HCT116 (cell line): ENCODE data around the gene CRTC3. TPM values are rescaled to one million over a fixed set of nuclear protein-coding genes. Genes with fewer than 3 reads are reported as not detected.

Source experiments
- ATAC-seq: fragments of 200-7000 bp; cut with Tn5 transposase; 2 replicates; pipeline ENCODE4 v1.9.1; 2020; ENCODE audit warnings: mild to moderate bottlenecking, moderate library complexity
- BruUV-seq: library from RNA; stranded (reverse); fragments of 400-500 nt; replicated peaks from 2 replicates; lab custom pipeline; 2021; lab: Mats Ljungman, UMichigan
- CTCF ChIA-PET: fragments of 300-600 bp; sonication (Branson Sonifier 250); formaldehyde crosslinking; loops from one replicate; lab custom pipeline; 2021; ENCODE audit warnings: antibody characterized with exemption; lab: Charles Lee
- POLR2A ChIA-PET: fragments of 300-600, 350-600 bp; sonication (Branson Sonifier 250); formaldehyde crosslinking; loops from one replicate; lab custom pipeline; 2021; ENCODE audit warnings: antibody characterized with exemption; lab: Charles Lee
- RAD21 ChIA-PET, 2 experiments: fragments of 300-600 bp; sonication (Branson Sonifier 250); formaldehyde crosslinking; loops; one replicate each; lab custom pipeline; 2023; ENCODE audit warnings: low total read pairs in 2 of 2; ENCODE audit not compliant: uncharacterized antibody in 2 of 2, unreplicated experiment in 2 of 2, low non-redundant PET in 1 of 2; lab: Charles Lee
- DNase-seq: peaks from one replicate; pipeline ENCODE4 v3.0.0-alpha.2; 2010; ENCODE audit warnings: low read depth, low spot score
- H2AFZ ChIP-seq: fragments of 200-600 bp; shearing (Covaris generic), sonication (generic); 2 replicates; pipeline ENCODE4 v1.6.1; 2017; ENCODE audit warnings: low read depth, mixed run types, mixed read lengths, antibody characterized with exemption, low read length; ENCODE audit not compliant: poor library complexity, severe bottlenecking
- H3K27ac ChIP-seq: 2 replicates; pipeline ENCODE4 v1.5.1; 2012; ENCODE audit warnings: low read depth, low read length
- H3K27me3 ChIP-seq: fragments of 200-600 bp; sonication (generic); 2 replicates; pipeline ENCODE4 v1.6.1; 2016; ENCODE audit warnings: mixed run types, low read length, mixed read lengths; ENCODE audit not compliant: insufficient read depth
- H3K36me3 ChIP-seq, 2 experiments: fragments of 200-500 bp in 1 of 2; fragments of 200-600 bp in 1 of 2; sonication (Bioruptor generic) in 1 of 2; sonication (generic) in 1 of 2; 2 replicates each; pipeline versions ENCODE4 v1.5.1 to v1.6.1; 2014 to 2016; ENCODE audit warnings: low read length in 2 of 2, inconsistent platforms in 1 of 2, mixed read lengths in 1 of 2, mixed run types in 1 of 2; ENCODE audit not compliant: insufficient read depth in 2 of 2, control insufficient read depth in 1 of 2
- H3K4me1 ChIP-seq, 2 experiments: fragments of 200-600 bp in 1 of 2; sonication (generic) in 1 of 2; 2 replicates each; pipeline versions ENCODE4 v1.5.1 to v1.6.1; 2012 to 2017; ENCODE audit warnings: low read length in 2 of 2, inconsistent platforms in 1 of 2, mild to moderate bottlenecking in 1 of 2, mixed read lengths in 1 of 2, mixed run types in 1 of 2, moderate library complexity in 1 of 2; ENCODE audit not compliant: insufficient read depth in 2 of 2, control insufficient read depth in 1 of 2
- H3K4me2 ChIP-seq: fragments of 200-600 bp; sonication (generic); 2 replicates; pipeline ENCODE4 v1.6.1; 2017; ENCODE audit warnings: mixed run types, low read length, mixed read lengths
- H3K4me3 ChIP-seq, 2 experiments: fragments of 200-600 bp in 1 of 2; sonication (generic) in 1 of 2; replicated peaks in 1 of 2; 2 replicates each; pipeline ENCODE4 v1.5.1; 2011 to 2016; ENCODE audit warnings: low read length in 2 of 2, control low read depth in 1 of 2, low read depth in 1 of 2, mild to moderate bottlenecking in 1 of 2, mixed read lengths in 1 of 2, mixed run types in 1 of 2
- H3K79me2 ChIP-seq: fragments of 200-600 bp; sonication (generic); 2 replicates; pipeline ENCODE4 v1.6.1; 2017; ENCODE audit warnings: mild to moderate bottlenecking, mixed run types, low read length, moderate library complexity, mixed read lengths; ENCODE audit not compliant: insufficient read depth
- H3K9ac ChIP-seq: fragments of 200-600 bp; sonication (generic); 2 replicates; pipeline ENCODE4 v1.6.1; 2016; ENCODE audit warnings: low read length, mixed read lengths
- H3K9me2 ChIP-seq: fragments of 200-600 bp; sonication (generic), shearing (Covaris generic); 2 replicates; pipeline ENCODE4 v1.6.1; 2017; ENCODE audit warnings: mixed run types, mild to moderate bottlenecking, moderate library complexity; ENCODE audit not compliant: insufficient read depth
- H3K9me3 ChIP-seq, 2 experiments: fragments of 200-500 bp in 1 of 2; fragments of 200-600 bp in 1 of 2; sonication (Bioruptor generic) in 1 of 2; sonication (generic) in 1 of 2; 2 replicates each; pipeline ENCODE4 v1.6.1; 2014 to 2017; ENCODE audit warnings: low read length in 2 of 2, mixed read lengths in 2 of 2, inconsistent platforms in 1 of 2, low read depth in 1 of 2, mild to moderate bottlenecking in 1 of 2, mixed run types in 1 of 2, moderate library complexity in 1 of 2; ENCODE audit not compliant: control insufficient read depth in 1 of 2, insufficient read depth in 1 of 2
- H4K20me1 ChIP-seq: fragments of 200-600 bp; sonication (generic), shearing (Covaris generic); 2 replicates; pipeline ENCODE4 v1.6.1; 2017; ENCODE audit warnings: mixed run types, mild to moderate bottlenecking, moderate library complexity; ENCODE audit not compliant: insufficient read depth
- CBX3 ChIP-seq: IDR thresholded peaks from 2 replicates; pipeline ENCODE4 v1.6.1; 2012; ENCODE audit warnings: low read depth
- CEBPB ChIP-seq: IDR thresholded peaks from 2 replicates; pipeline ENCODE4 v1.6.1; 2012; ENCODE audit warnings: low read depth
- CTCF ChIP-seq, 3 experiments: fragments of 200-600 bp in 1 of 3; sonication (generic) in 1 of 3; IDR thresholded peaks in 2 of 3; conservative IDR thresholded peaks in 1 of 3; 2 replicates each; pipeline ENCODE4 v1.5.1; 2012 to 2017; ENCODE audit warnings: low read depth in 2 of 3, low read length in 2 of 3, antibody characterized with exemption in 1 of 3, borderline replicate concordance in 1 of 3, control low read depth in 1 of 3, mild to moderate bottlenecking in 1 of 3, mixed read lengths in 1 of 3, mixed run types in 1 of 3, moderate library complexity in 1 of 3; ENCODE audit not compliant: insufficient read depth in 1 of 3
- EGR1 ChIP-seq: IDR thresholded peaks from 2 replicates; pipeline ENCODE4 v1.6.1; 2012; ENCODE audit warnings: low read depth
- ELF1 ChIP-seq: IDR thresholded peaks from 2 replicates; pipeline ENCODE4 v1.6.1; 2012; ENCODE audit warnings: low read depth, borderline replicate concordance
- EZH2 ChIP-seq: fragments of 200-600 bp; sonication (generic); IDR thresholded peaks from 2 replicates; pipeline ENCODE4 v1.6.1; 2017; ENCODE audit warnings: antibody characterized with exemption, mixed run types
- EZH2phosphoT487 ChIP-seq: fragments of 200-600 bp; IDR thresholded peaks from 2 replicates; pipeline ENCODE4 v1.6.1; 2018; ENCODE audit warnings: antibody characterized with exemption, borderline replicate concordance
- FOSL1 ChIP-seq: IDR thresholded peaks from 2 replicates; pipeline ENCODE4 v1.6.1; 2012; ENCODE audit warnings: low read depth
- JUND ChIP-seq: IDR thresholded peaks from 2 replicates; pipeline ENCODE4 v1.6.1; 2012
- POLR2A ChIP-seq: IDR thresholded peaks from 2 replicates; pipeline ENCODE4 v1.7.0; 2011; ENCODE audit warnings: borderline replicate concordance; ENCODE audit not compliant: insufficient read depth, insufficient read length; ENCODE audit errors: extremely low read depth
- RAD21 ChIP-seq: IDR thresholded peaks from 2 replicates; pipeline ENCODE4 v1.6.1; 2012; ENCODE audit warnings: low read depth, mild to moderate bottlenecking
- SIN3A ChIP-seq: IDR thresholded peaks from 2 replicates; pipeline ENCODE4 v1.6.1; 2012; ENCODE audit warnings: low read depth
- SP1 ChIP-seq: IDR thresholded peaks from 2 replicates; pipeline ENCODE4 v1.6.1; 2012; ENCODE audit warnings: low read depth
- SRF ChIP-seq: IDR thresholded peaks from 2 replicates; pipeline ENCODE4 v1.6.1; 2012; ENCODE audit warnings: low read depth
- TCF7L2 ChIP-seq: IDR thresholded peaks from 2 replicates; pipeline ENCODE4 v1.7.0; 2011; ENCODE audit warnings: borderline replicate concordance, inconsistent platforms; ENCODE audit not compliant: insufficient read depth, insufficient read length; ENCODE audit errors: extremely low read depth
- ZFX ChIP-seq: fragments of 450-650 bp; IDR thresholded peaks from 2 replicates; pipeline ENCODE4 v1.6.1; 2017
- ZNF274 ChIP-seq: fragments of 200-500 bp; sonication (Bioruptor generic); IDR thresholded peaks from 2 replicates; pipeline ENCODE4 v1.6.1; 2014; ENCODE audit warnings: mild to moderate bottlenecking, low read depth, low read length, inconsistent platforms
- intact Hi-C: fragments of 100-400 bp; cut with micrococcal nuclease; formaldehyde crosslinking; loops from 2 replicates; pipeline ENCODE4 v1.10.0; 2022
- total RNA-seq: library from RNA; stranded (reverse); gene quantifications from one replicate; pipeline ENCODE4 v1.2.1, GENCODE V29; 2021; ENCODE audit not compliant: unreplicated experiment
- TF ChIP-seq, protein P1 (sequence below): IDR thresholded peaks from 2 replicates; pipeline ENCODE4 v1.6.1; 2012
- TF ChIP-seq, protein P2 (sequence below): IDR thresholded peaks from 2 replicates; pipeline ENCODE4 v1.6.1; 2012; ENCODE audit warnings: low read depth
- TF ChIP-seq, protein P3 (sequence below): IDR thresholded peaks from 2 replicates; pipeline ENCODE4 v1.6.1; 2011; ENCODE audit warnings: mild to moderate bottlenecking, low read length, moderate library complexity; ENCODE audit not compliant: insufficient replicate concordance; ENCODE audit errors: extremely low read depth

CRTC3 gene
- total RNA-seq, 1 experiment from 2014 or later = 20.7 TPM

DNA sequence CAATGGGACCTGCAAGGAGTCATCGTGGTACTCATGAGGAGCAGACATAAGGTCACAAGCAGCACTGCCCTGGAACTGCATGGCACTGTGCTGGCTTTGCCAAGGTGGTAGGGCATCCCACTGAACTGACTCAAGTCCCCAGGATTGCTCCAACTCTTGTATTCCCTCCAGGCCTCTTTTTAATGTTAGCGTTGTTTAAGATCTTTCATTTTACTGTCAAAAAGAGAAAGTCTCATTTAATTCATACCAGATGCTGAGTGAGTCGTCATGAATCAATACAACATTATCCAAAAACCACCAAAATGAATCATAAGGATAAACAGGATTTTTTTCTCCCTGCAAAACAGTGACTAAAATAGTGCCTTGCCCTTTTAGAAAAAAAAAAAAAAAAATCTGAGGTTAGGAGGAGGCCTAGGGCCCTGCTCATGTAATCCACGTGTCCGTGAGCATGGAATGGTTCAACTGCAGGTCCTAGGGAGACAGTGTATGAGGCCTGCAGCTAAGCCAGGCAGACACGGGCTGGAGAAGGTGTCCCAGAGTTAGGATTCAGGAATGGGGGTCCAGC, 150.7 kb downstream of the CRTC3 start:
- no peak overlapping the region for H3K9ac ChIP-seq
- RAD21 ChIA-PET = no interaction called here
- no peak for DNase-seq
- no peaks in the 10 kb centered on the region for H3K79me2 ChIP-seq
- no peak for ATAC-seq
- H3K9me2 ChIP-seq = no peaks in the 10 kb centered on the region
- TF ChIP-seq, protein P1, sequence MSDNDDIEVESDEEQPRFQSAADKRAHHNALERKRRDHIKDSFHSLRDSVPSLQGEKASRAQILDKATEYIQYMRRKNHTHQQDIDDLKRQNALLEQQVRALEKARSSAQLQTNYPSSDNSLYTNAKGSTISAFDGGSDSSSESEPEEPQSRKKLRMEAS = no peak
- TF ChIP-seq ELF1 = no peak
- no peak for TF ChIP-seq POLR2A
- no peak for TF ChIP-seq CBX3
- TF ChIP-seq, protein P2, sequence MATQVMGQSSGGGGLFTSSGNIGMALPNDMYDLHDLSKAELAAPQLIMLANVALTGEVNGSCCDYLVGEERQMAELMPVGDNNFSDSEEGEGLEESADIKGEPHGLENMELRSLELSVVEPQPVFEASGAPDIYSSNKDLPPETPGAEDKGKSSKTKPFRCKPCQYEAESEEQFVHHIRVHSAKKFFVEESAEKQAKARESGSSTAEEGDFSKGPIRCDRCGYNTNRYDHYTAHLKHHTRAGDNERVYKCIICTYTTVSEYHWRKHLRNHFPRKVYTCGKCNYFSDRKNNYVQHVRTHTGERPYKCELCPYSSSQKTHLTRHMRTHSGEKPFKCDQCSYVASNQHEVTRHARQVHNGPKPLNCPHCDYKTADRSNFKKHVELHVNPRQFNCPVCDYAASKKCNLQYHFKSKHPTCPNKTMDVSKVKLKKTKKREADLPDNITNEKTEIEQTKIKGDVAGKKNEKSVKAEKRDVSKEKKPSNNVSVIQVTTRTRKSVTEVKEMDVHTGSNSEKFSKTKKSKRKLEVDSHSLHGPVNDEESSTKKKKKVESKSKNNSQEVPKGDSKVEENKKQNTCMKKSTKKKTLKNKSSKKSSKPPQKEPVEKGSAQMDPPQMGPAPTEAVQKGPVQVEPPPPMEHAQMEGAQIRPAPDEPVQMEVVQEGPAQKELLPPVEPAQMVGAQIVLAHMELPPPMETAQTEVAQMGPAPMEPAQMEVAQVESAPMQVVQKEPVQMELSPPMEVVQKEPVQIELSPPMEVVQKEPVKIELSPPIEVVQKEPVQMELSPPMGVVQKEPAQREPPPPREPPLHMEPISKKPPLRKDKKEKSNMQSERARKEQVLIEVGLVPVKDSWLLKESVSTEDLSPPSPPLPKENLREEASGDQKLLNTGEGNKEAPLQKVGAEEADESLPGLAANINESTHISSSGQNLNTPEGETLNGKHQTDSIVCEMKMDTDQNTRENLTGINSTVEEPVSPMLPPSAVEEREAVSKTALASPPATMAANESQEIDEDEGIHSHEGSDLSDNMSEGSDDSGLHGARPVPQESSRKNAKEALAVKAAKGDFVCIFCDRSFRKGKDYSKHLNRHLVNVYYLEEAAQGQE = no peak
- no peak for TF ChIP-seq EZH2phosphoT487
- TF ChIP-seq SRF = no peak
- TF ChIP-seq CTCF (IDR thresholded peaks at IDR 0.05 in 2 of 3, conservative IDR thresholded peaks at IDR 0.05 in 1 of 3; ENCODE audit: borderline replicate concordance in 1 of 3, insufficient read depth in 1 of 3, low read depth in 2 of 3, low read length in 2 of 3) = no peak
- no peak for TF ChIP-seq CEBPB
- no peak for TF ChIP-seq RAD21
- TF ChIP-seq TCF7L2 = no peak
- no peak for TF ChIP-seq SIN3A
- no peak for TF ChIP-seq ZNF274
- no peak for TF ChIP-seq ZFX
- TF ChIP-seq, protein P3, sequence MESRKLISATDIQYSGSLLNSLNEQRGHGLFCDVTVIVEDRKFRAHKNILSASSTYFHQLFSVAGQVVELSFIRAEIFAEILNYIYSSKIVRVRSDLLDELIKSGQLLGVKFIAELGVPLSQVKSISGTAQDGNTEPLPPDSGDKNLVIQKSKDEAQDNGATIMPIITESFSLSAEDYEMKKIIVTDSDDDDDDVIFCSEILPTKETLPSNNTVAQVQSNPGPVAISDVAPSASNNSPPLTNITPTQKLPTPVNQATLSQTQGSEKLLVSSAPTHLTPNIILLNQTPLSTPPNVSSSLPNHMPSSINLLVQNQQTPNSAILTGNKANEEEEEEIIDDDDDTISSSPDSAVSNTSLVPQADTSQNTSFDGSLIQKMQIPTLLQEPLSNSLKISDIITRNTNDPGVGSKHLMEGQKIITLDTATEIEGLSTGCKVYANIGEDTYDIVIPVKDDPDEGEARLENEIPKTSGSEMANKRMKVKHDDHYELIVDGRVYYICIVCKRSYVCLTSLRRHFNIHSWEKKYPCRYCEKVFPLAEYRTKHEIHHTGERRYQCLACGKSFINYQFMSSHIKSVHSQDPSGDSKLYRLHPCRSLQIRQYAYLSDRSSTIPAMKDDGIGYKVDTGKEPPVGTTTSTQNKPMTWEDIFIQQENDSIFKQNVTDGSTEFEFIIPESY = no peak
- no peak for TF ChIP-seq FOSL1
- TF ChIP-seq EZH2 = no peak
- no peak for TF ChIP-seq EGR1
- TF ChIP-seq JUND = no peak
- TF ChIP-seq SP1 = no peak
- H2AFZ ChIP-seq = no peak overlapping the region
- no peaks in the 10 kb centered on the region for H3K27me3 ChIP-seq
- CTCF ChIA-PET = no interaction called here
- no peaks in the 10 kb centered on the region for H4K20me1 ChIP-seq
- POLR2A ChIA-PET = no interaction called here
- no peak overlapping the region for H3K27ac ChIP-seq
- H3K4me1 ChIP-seq = peaks cover 0 to 17% of the 10 kb centered on the region in 2 experiments; a peak in 1 of 4 replicates
- no peak overlapping the region for H3K4me3 ChIP-seq
- BruUV-seq = no TSS peak
- no peak overlapping the region for H3K4me2 ChIP-seq
- intact Hi-C loops = no loop called here
- no peaks in the 10 kb centered on the region for H3K36me3 ChIP-seq
- no peaks in the 10 kb centered on the region for H3K9me3 ChIP-seq
